PC-3 (cell line): Measurements from ENCODE around the gene DCTN5. TPM values are rescaled to one million over a fixed set of nuclear protein-coding genes. Genes with fewer than 3 reads are reported as not detected.
"Not testable (repeated sequence)": the region's sequence is repeated elsewhere in the genome, so short reads cannot be mapped to it uniquely, and the experiment has no call there.

Source experiments
- ATAC-seq: fragments of 200-7000 bp; cut with Tn5 transposase; 2 replicates; pipeline ENCODE4 v1.9.1; 2020; ENCODE audit warnings: mild to moderate bottlenecking, moderate library complexity
- BruUV-seq: library from RNA; stranded (reverse); fragments of 400-500 nt; replicated peaks from 2 replicates; lab custom pipeline; 2021; lab: Mats Ljungman, UMichigan
- CTCF ChIA-PET: fragments of 300-600 bp; sonication (Branson Sonifier 250); formaldehyde crosslinking; loops from one replicate; lab custom pipeline; 2022; ENCODE audit warnings: antibody characterized with exemption; lab: Charles Lee
- POLR2A ChIA-PET: fragments of 300-600 bp; sonication (Branson Sonifier 250); formaldehyde crosslinking; loops from one replicate; lab custom pipeline; 2022; ENCODE audit warnings: antibody characterized with exemption; ENCODE audit not compliant: unreplicated experiment; lab: Charles Lee
- DNase-seq: peaks from one replicate; pipeline ENCODE4 v3.0.0-alpha.2; 2015
- H2AFZ ChIP-seq: fragments of 300-600 bp; sonication (generic); 2 replicates; pipeline ENCODE4 v1.6.0; 2016; ENCODE audit warnings: antibody characterized with exemption, low read length
- H3F3A ChIP-seq: fragments of 300-600 bp; sonication (generic); one replicate; pipeline ENCODE4 v1.6.0; 2017; ENCODE audit warnings: antibody characterized with exemption, low read length, control low read depth, mild to moderate bottlenecking; ENCODE audit not compliant: unreplicated experiment
- H3K27ac ChIP-seq: fragments of 300-600 bp; sonication (generic); 2 replicates; pipeline ENCODE4 v1.5.1; 2016; ENCODE audit warnings: mild to moderate bottlenecking, low read length
- H3K27me3 ChIP-seq: fragments of 300-600 bp; sonication (generic); 2 replicates; pipeline ENCODE4 v1.6.1; 2016; ENCODE audit warnings: low read length, mixed read lengths
- H3K36me3 ChIP-seq: fragments of 300-600 bp; sonication (generic); 2 replicates; pipeline ENCODE4 v1.6.1; 2016; ENCODE audit warnings: low read depth, mixed run types, low read length, mixed read lengths
- H3K4me1 ChIP-seq: fragments of 300-600 bp; sonication (generic); 2 replicates; pipeline ENCODE4 v1.5.1; 2016; ENCODE audit warnings: low read length; ENCODE audit not compliant: insufficient read depth
- H3K4me2 ChIP-seq: fragments of 300-600 bp; sonication (generic); 2 replicates; pipeline ENCODE4 v1.6.0; 2016; ENCODE audit warnings: low read length
- H3K4me3 ChIP-seq: fragments of 300-600 bp; sonication (generic); 2 replicates; pipeline ENCODE4 v1.5.1; 2016; ENCODE audit warnings: mild to moderate bottlenecking, low read length, mixed read lengths
- H3K79me2 ChIP-seq: fragments of 300-600 bp; sonication (generic); 2 replicates; pipeline ENCODE4 v1.6.1; 2017; ENCODE audit warnings: low read length, mixed read lengths
- H3K9ac ChIP-seq: fragments of 300-600 bp; sonication (generic); 2 replicates; pipeline ENCODE4 v1.6.0; 2016; ENCODE audit warnings: mild to moderate bottlenecking, low read length
- H3K9me2 ChIP-seq: fragments of 300-600 bp; sonication (generic); replicated peaks from 2 replicates; pipeline ENCODE4 v1.6.1; 2016; ENCODE audit warnings: mixed run types, low read length, mixed read lengths
- H3K9me3 ChIP-seq: fragments of 300-600 bp; sonication (generic); 2 replicates; pipeline ENCODE4 v1.6.1; 2016; ENCODE audit warnings: low read length, mixed read lengths
- H4K20me1 ChIP-seq: fragments of 300-600 bp; sonication (generic); 2 replicates; pipeline ENCODE4 v1.6.1; 2016; ENCODE audit warnings: low read length, mixed read lengths
- CTCF ChIP-seq: fragments of 300-600 bp; sonication (generic); conservative IDR thresholded peaks from 2 replicates; pipeline ENCODE4 v1.5.1; 2017; ENCODE audit warnings: antibody characterized with exemption, low read depth, mild to moderate bottlenecking, low read length
- EZH2 ChIP-seq: fragments of 300-600 bp; sonication (generic); IDR thresholded peaks from one replicate; pipeline ENCODE4 v1.6.1; 2017; ENCODE audit warnings: antibody characterized with exemption, mild to moderate bottlenecking, low read length; ENCODE audit not compliant: unreplicated experiment
- EZH2phosphoT487 ChIP-seq: fragments of 300-600 bp; sonication (generic); IDR thresholded peaks from 2 replicates; pipeline ENCODE4 v1.6.1; 2018; ENCODE audit warnings: mild to moderate bottlenecking, antibody characterized with exemption, low read length, borderline replicate concordance
- intact Hi-C: fragments of 100-400 bp; cut with micrococcal nuclease; formaldehyde crosslinking; loops from 2 replicates; pipeline ENCODE4 v1.9.0; 2023
- total RNA-seq: library from RNA; depleted of rRNA; stranded (reverse); fragments of >200 nt; gene quantifications from 2 replicates; pipeline ENCODE4 v1.2.3, GENCODE V29; 2014

DCTN5 gene
- total RNA-seq, 1 experiment from 2014 or later, result 29.1 TPM

- H3K27ac ChIP-seq, result no peak overlapping the region
- no peak overlapping the region for H3K4me3 ChIP-seq
- H3K9me3 ChIP-seq, result no peaks in the 10 kb centered on the region
- H2AFZ ChIP-seq, result no peak overlapping the region
- ChIA-PET POLR2A (no interaction called here), CTCF (no interaction called here)
- H3K4me2 ChIP-seq, result no peak overlapping the region
- TF ChIP-seq CTCF (no peak), EZH2phosphoT487 (no peak), EZH2 (no peak)
- no TSS peak for BruUV-seq
- no peaks in the 10 kb centered on the region for H3K9me2 ChIP-seq
- H3K9ac ChIP-seq, result no peak overlapping the region
- H4K20me1 ChIP-seq, result no peaks in the 10 kb centered on the region
- no peak for ATAC-seq
- intact Hi-C loops, result no loop called here
- no peaks in the 10 kb centered on the region for H3K79me2 ChIP-seq
- H3K4me1 ChIP-seq, result peaks cover 14% of the 10 kb centered on the region
- H3F3A ChIP-seq, result no peaks in the 10 kb centered on the region
- no peaks in the 10 kb centered on the region for H3K27me3 ChIP-seq
- no peak for DNase-seq
- H3K36me3 ChIP-seq, result no peaks in the 10 kb centered on the region; the same call in 1 of the 2 replicates
Observed at GRCh38 chr16:23609929-23610328, 31.3 kb upstream of the DCTN5 start.

- H3K27ac ChIP-seq, H3K9me2 ChIP-seq, H3K36me3 ChIP-seq, H3K79me2 ChIP-seq, H3K4me3 ChIP-seq, BruUV-seq, H4K20me1 ChIP-seq, H3F3A ChIP-seq, CTCF ChIA-PET, H2AFZ ChIP-seq, H3K9ac ChIP-seq, DNase-seq, ATAC-seq, H3K27me3 ChIP-seq, POLR2A ChIA-PET, intact Hi-C loops, H3K9me3 ChIP-seq, H3K4me2 ChIP-seq: not testable (repeated sequence)
- H3K4me1 ChIP-seq, result peaks cover 14% of the 10 kb centered on the region
Observed at GRCh38 chr16:23610905-23611304, 30.4 kb upstream of the DCTN5 start.

- no peak overlapping the region for H3K27ac ChIP-seq
- ATAC-seq (no peak), DNase-seq (no peak)
- H4K20me1 ChIP-seq, result no peaks in the 10 kb centered on the region
- no peak overlapping the region for H2AFZ ChIP-seq
- no peaks in the 10 kb centered on the region; the same call in 1 of the 2 replicates for H3K36me3 ChIP-seq
- ChIA-PET CTCF (no interaction called here), POLR2A (no interaction called here)
- H3K4me3 ChIP-seq, result no peak overlapping the region
- intact Hi-C loops, result no loop called here
- peaks cover 14% of the 10 kb centered on the region for H3K4me1 ChIP-seq
- TF ChIP-seq CTCF (no peak), EZH2phosphoT487 (no peak), EZH2 (no peak)
- H3F3A ChIP-seq, result no peaks in the 10 kb centered on the region
- no peak overlapping the region for H3K9ac ChIP-seq
- no peaks in the 10 kb centered on the region for H3K27me3 ChIP-seq
- BruUV-seq, result no TSS peak
- H3K9me3 ChIP-seq, result no peaks in the 10 kb centered on the region
- H3K79me2 ChIP-seq, result no peaks in the 10 kb centered on the region
- H3K4me2 ChIP-seq, result no peak overlapping the region
- H3K9me2 ChIP-seq, result no peaks in the 10 kb centered on the region
Observed at GRCh38 chr16:23611936-23612335, 29.3 kb upstream of the DCTN5 start.
